ENCODE measurements around the gene SUSD4. TPM values are rescaled to one million over a fixed set of nuclear protein-coding genes. Genes with fewer than 3 reads are reported as not detected.

SUSD4 gene
- total RNA-seq, 6 donors from 2014 or later, result 0.55 to 3.8 (median 2.9) TPM; not detected in 1

DNA sequence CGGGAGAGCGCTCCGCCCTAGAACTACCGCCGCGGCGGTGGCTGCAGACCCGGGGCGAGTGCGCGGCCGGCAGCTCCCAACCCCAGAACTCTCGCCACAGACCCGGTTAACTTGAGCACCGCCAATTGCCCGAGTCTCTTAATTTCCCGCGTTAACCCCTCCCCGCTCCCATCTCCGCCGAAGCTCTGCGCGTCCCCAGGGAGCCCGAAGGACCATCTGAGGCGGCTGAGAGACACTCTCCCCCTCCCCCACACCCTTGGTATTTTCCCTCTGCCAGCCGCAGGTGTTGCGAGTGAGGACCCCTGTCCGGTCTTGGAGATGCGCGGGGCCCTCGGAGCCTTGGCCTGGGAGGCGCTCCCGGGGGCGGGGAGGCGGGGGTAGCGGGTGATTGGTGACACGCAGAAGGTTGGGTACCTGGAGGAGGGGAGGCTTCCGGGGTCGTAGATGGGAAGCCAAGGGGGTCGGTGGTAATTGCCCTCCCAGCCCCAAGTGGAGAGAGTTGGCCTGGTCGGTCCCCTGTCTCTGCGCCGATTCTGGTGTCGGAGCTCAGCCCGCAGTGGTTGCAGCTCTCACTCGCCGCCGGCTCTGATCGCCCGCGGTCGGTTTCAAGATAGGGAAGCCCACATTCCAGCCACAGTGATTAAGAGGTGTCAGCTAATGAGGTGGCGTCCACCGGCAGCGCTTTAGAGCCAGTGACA is 858 bp upstream of the SUSD4 start:
- peak in 1 of 2 donors; percentile 44 for ATAC-seq (ENCODE audit: low FRiP score in 2 of 2)

GRCh38 chr1:223363057-223363855 is 720 bp downstream of the SUSD4 start:
- peak overlapping the region; percentile 22 to 59 (median 57) for H3K4me3 ChIP-seq
- 3% methylated on average over 24 to 40 of the region's 44 CpGs for WGBS, 2 donors
- H3K27me3 ChIP-seq, result peaks cover 0 to 17% (median 6%) of the 10 kb centered on the region in 4 donors
- peak; percentile 52 to 75 for ATAC-seq (ENCODE audit: low FRiP score in 2 of 2)
- no peak overlapping the region for H3K27ac ChIP-seq
- peak in 1 of 2 donors; percentile 88 for DNase-seq
- H3K4me1 ChIP-seq, result peaks cover 12 to 26% (median 20%) of the 10 kb centered on the region in 4 donors
- H3K36me3 ChIP-seq, result no peaks in the 10 kb centered on the region
- TF ChIP-seq EP300 (IDR thresholded peaks at IDR 0.05) (no peak), CTCF (IDR thresholded peaks at IDR 0.05) (no peak), POLR2A (IDR thresholded peaks at IDR 0.05) (no peak), POLR2AphosphoS5 (IDR thresholded peaks at IDR 0.05) (no peak)
- H3K9me3 ChIP-seq, result no peaks in the 10 kb centered on the region

More for the DNA sequence above, 858 bp upstream of the SUSD4 start:
- Histone ChIP-seq H3K36me3 (no peaks in the 10 kb centered on the region), H3K27ac (no peak overlapping the region), H3K4me1 (peaks cover 12 to 26% (median 20%) of the 10 kb centered on the region in 4 donors), H3K4me3 (peak overlapping the region in 3 of 4 donors; percentile 55 to 59 (median 59)), H3K9me3 (no peaks in the 10 kb centered on the region), H3K27me3 (peaks cover 0 to 17% (median 6%) of the 10 kb centered on the region in 4 donors)
- WGBS, 2 donors, result 2% methylated on average over 49 of the region's 55 CpGs; no CpG with 5 or more reads in 1 of the 2 donors
- DNase-seq, result peak in 1 of 2 donors; percentile 82
- TF ChIP-seq POLR2A (IDR thresholded peaks at IDR 0.05), result no peak
- TF ChIP-seq EP300 (IDR thresholded peaks at IDR 0.05), result no peak
- no peak for TF ChIP-seq POLR2AphosphoS5 (IDR thresholded peaks at IDR 0.05)
- TF ChIP-seq CTCF (IDR thresholded peaks at IDR 0.05), result no peak

- DNase-seq, result no peak
- peaks cover 6 to 13% (median 10%) of the 10 kb centered on the region in 4 donors for H3K4me1 ChIP-seq
- H3K27me3 ChIP-seq, result peaks cover 0 to 9% (median 2%) of the 10 kb centered on the region in 4 donors
- TF ChIP-seq POLR2AphosphoS5 (IDR thresholded peaks at IDR 0.05) (no peak), POLR2A (IDR thresholded peaks at IDR 0.05) (no peak), CTCF (IDR thresholded peaks at IDR 0.05) (no peak), EP300 (IDR thresholded peaks at IDR 0.05) (no peak)
- no peaks in the 10 kb centered on the region for H3K9me3 ChIP-seq
- no peaks in the 10 kb centered on the region for H3K36me3 ChIP-seq
- 83 to 88% methylated on average over 3 of the region's 3 CpGs for WGBS, 2 donors
- no peak overlapping the region for H3K4me3 ChIP-seq
- H3K27ac ChIP-seq, result no peak overlapping the region
- no peak for ATAC-seq (ENCODE audit: low FRiP score in 2 of 2)
Measured at GRCh38 chr1:223358826-223359225, 5.2 kb downstream of the SUSD4 start.

GRCh38 chr1:223355699-223356098 is 8.3 kb downstream of the SUSD4 start:
- H3K9me3 ChIP-seq, result no peaks in the 10 kb centered on the region
- no peak overlapping the region for H3K4me3 ChIP-seq
- no peak overlapping the region for H3K27ac ChIP-seq
- DNase-seq (no peak), ATAC-seq (ENCODE audit: low FRiP score in 2 of 2) (no peak)
- WGBS, 2 donors, result 94 to 95% methylated on average over 2 of the region's 2 CpGs
- H3K36me3 ChIP-seq, result no peaks in the 10 kb centered on the region
- no peaks in the 10 kb centered on the region for H3K27me3 ChIP-seq
- no peaks in the 10 kb centered on the region for H3K4me1 ChIP-seq
- TF ChIP-seq CTCF (IDR thresholded peaks at IDR 0.05) (no peak), EP300 (IDR thresholded peaks at IDR 0.05) (no peak), POLR2A (IDR thresholded peaks at IDR 0.05) (no peak), POLR2AphosphoS5 (IDR thresholded peaks at IDR 0.05) (no peak)

Data from upper lobe of left lung (tissue), 6 donors.